GM11168 (cell line): ENCODE results near the gene LPIN1.

Source experiments
- in situ Hi-C: fragments of 300-500 bp; cut with MboI; formaldehyde crosslinking; loops from one replicate; pipeline ENCODE4 v1.12.0; 2022; ENCODE audit warnings: low sequenced_read_pairs; ENCODE audit not compliant: unreplicated experiment

Gene LPIN1

GRCh38 chr2:11777886-11778415, 31.5 kb downstream of the LPIN1 start:
- in situ Hi-C loops = no loop called here

GRCh38 chr2:11778416-11778815, 32.0 kb downstream of the LPIN1 start:
- in situ Hi-C loops = no loop called here

- in situ Hi-C loops = no loop called here
These were observed 32.7 kb downstream of the LPIN1 start for GRCh38 chr2:11778923-11779757.

- in situ Hi-C loops = loop anchor here (5.0 kb wide), 1 partner anchor 89 kb away; no protein-coding TSS in a partner anchor
These were observed 35.2 kb downstream of the LPIN1 start for GRCh38 chr2:11781602-11782001.

- in situ Hi-C loops = loop anchor here (5.0 kb wide), 1 partner anchor 92 kb away; no protein-coding TSS in a partner anchor
These were observed 37.8 kb downstream of the LPIN1 start for GRCh38 chr2:11784280-11784679.

- in situ Hi-C loops = loop anchor here (5.0 kb wide), 1 partner anchor 93 kb away; no protein-coding TSS in a partner anchor
These were observed 38.5 kb downstream of the LPIN1 start for GRCh38 chr2:11784747-11785610.

GRCh38 chr2:11785611-11785940, 39.1 kb downstream of the LPIN1 start:
- in situ Hi-C loops = no loop called here

GRCh38 chr2:11786191-11786590, 39.8 kb downstream of the LPIN1 start:
- in situ Hi-C loops = no loop called here

- in situ Hi-C loops = no loop called here
These were observed 40.2 kb downstream of the LPIN1 start for GRCh38 chr2:11786592-11786991.

GRCh38 chr2:11787991-11788390, 41.6 kb downstream of the LPIN1 start:
- in situ Hi-C loops = no loop called here

GRCh38 chr2:11788461-11789124, 42.2 kb downstream of the LPIN1 start:
- in situ Hi-C loops = no loop called here

GRCh38 chr2:11789243-11789642, 42.8 kb downstream of the LPIN1 start:
- in situ Hi-C loops = no loop called here

- in situ Hi-C loops = no loop called here
These were observed 43.8 kb downstream of the LPIN1 start for GRCh38 chr2:11790228-11790627.

GRCh38 chr2:11795590-11795989, 49.2 kb downstream of the LPIN1 start:
- in situ Hi-C loops = no loop called here

GRCh38 chr2:11796190-11797171, 50.0 kb downstream of the LPIN1 start:
- in situ Hi-C loops = no loop called here

- in situ Hi-C loops = no loop called here
These were observed 51.4 kb downstream of the LPIN1 start for GRCh38 chr2:11797846-11798245.

GRCh38 chr2:11798701-11799435, 52.4 kb downstream of the LPIN1 start:
- in situ Hi-C loops = no loop called here

- in situ Hi-C loops = no loop called here
These were observed 53.4 kb downstream of the LPIN1 start for GRCh38 chr2:11799826-11800225.

- in situ Hi-C loops = no loop called here
These were observed 56.4 kb downstream of the LPIN1 start for GRCh38 chr2:11802782-11803191.
